GM12874 (cell line): Measurements from ENCODE around the gene METRNL.

Experiments
- TF ChIP-seq, protein P1 (sequence below): IDR thresholded peaks from 2 replicates; pipeline ENCODE4 v1.5.1; 2011; ENCODE audit warnings: low read depth, mild to moderate bottlenecking, control low read depth, low read length, moderate library complexity; ENCODE audit not compliant: insufficient read depth

The METRNL gene

GRCh38 chr17:83124871-83125514 lies 45.6 kb downstream of the METRNL start:
- TF ChIP-seq, protein P1, sequence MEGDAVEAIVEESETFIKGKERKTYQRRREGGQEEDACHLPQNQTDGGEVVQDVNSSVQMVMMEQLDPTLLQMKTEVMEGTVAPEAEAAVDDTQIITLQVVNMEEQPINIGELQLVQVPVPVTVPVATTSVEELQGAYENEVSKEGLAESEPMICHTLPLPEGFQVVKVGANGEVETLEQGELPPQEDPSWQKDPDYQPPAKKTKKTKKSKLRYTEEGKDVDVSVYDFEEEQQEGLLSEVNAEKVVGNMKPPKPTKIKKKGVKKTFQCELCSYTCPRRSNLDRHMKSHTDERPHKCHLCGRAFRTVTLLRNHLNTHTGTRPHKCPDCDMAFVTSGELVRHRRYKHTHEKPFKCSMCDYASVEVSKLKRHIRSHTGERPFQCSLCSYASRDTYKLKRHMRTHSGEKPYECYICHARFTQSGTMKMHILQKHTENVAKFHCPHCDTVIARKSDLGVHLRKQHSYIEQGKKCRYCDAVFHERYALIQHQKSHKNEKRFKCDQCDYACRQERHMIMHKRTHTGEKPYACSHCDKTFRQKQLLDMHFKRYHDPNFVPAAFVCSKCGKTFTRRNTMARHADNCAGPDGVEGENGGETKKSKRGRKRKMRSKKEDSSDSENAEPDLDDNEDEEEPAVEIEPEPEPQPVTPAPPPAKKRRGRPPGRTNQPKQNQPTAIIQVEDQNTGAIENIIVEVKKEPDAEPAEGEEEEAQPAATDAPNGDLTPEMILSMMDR = no peak

GRCh38 chr17:83125515-83126274 lies 46.3 kb downstream of the METRNL start:
- TF ChIP-seq, protein P1 = no peak

DNA sequence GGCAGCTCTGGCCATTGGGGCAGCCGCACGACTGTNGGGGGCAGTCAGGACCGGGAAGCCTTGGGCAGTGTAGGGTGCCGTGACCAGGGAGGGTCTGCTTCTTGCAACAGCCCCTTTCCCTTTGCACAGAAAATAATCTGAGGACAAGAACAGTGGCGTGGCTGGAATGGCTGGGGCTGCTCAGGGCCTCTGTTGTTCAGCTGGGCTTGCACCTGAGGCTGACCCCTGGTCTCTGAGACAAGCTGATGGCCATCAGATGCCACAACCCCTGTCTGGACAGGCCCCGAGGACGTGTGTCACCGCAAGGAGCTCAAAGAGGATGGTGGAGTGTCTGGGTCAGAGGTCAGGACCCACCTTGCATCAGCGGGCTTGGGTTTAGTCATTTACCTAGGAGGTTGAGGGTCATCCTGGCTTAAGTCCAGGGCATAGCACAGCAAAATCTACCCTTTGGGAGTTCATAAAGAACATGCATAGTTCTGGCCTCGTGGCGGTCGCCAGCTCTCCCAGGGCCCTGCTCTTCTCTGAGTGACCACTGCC lies 46.9 kb downstream of the METRNL start:
- TF ChIP-seq, protein P1 = no peak

DNA sequence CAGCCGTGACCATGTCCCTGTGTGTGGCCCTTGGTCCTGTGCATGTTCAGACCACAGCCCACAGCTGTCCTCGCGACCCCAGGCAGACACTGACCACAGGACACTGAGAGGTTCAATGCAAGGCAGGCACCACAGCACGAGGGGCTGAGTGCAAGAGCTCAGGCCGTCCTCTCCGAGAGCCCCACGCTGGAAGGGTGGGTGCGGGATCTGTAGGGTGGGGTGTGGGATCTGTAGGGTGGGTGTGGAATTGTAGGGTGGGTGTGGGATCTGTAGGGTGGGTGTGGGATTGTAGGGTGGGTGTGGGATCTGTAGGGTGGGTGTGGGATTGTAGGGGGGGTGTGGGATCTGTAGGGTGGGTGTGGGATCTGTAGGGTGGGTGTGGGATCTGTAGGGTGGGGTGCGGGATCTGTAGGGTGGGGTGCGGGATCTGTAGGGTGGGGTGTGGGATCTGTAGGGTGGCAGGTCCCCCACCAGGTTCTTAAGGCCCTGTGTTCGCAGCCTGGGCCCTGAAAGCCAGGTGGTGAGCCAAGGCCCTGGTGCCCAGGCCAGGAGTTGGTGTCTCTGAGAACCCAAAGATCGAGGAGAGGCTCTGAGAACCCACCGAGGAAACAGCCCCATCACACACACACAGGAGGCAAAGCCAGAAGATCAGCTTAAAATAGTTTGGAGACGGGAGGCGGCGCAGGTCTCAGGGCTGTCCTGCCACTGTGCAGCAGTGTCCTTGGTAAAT lies 48.2 kb downstream of the METRNL start:
- TF ChIP-seq, protein P1 = no peak

- TF ChIP-seq, protein P1 = no peak
These were observed 49.2 kb downstream of the METRNL start for GRCh38 chr17:83128306-83129240.

GRCh38 chr17:83129676-83130075 lies 50.3 kb downstream of the METRNL start:
- TF ChIP-seq, protein P1 = no peak
